SK-N-MC (cell line): ENCODE measurements around the gene TMEM87B.

Experiments used
- EZH2 ChIP-seq: fragments of 200-600 bp; sonication (generic); IDR thresholded peaks from one replicate; pipeline ENCODE4 v1.6.1; 2017; ENCODE audit warnings: antibody characterized with exemption
- FOXP2 ChIP-seq: optimal IDR thresholded peaks from 2 replicates; pipeline ENCODE3; 2011; ENCODE audit warnings: mild to moderate bottlenecking, moderate library complexity; ENCODE audit not compliant: insufficient read depth; ENCODE audit errors: extremely low read length, control extremely low read depth
- POLR2AphosphoS5 ChIP-seq: IDR thresholded peaks from 2 replicates; pipeline ENCODE4 v1.6.1; 2012; ENCODE audit warnings: mild to moderate bottlenecking, low read depth, low read length, borderline replicate concordance

DNA sequence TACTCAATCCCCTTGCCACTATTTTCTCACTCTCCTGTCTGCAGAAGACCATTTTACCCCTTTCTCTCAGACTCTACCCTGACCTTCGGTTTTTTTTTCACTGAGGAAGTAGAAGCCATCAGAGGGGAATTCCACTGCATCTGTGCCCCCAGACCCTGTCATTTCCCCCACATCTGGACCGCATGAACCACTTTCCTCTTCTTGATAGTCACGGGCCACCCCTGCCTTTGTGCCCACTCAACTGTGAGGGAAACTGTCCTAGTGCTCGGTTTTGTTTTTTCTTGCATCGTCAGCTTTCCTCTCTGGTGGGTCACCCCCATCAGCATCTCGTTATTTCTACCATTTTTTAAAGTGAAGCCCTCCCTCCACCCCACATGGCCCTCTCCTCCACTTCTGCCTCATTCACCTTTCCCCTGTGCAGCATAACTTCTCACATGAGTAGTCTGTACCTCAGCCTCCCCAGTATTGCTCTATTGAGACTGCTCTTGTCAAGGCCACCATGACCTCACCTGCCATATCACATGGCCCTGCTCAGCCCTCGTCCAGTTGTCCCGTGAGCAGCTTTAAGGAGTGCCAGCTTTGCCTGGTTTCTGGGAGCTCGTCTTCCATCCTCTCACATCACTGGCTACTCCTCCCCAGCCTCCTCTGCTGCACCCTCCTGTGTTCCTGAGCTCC lies 32.4 kb downstream of the TMEM87B start:
- TF ChIP-seq EZH2 (no peak), POLR2AphosphoS5 (no peak), FOXP2 (no peak)
